NCI-H146 treated with DMSO at 0.1 percent for 48 hours (cell line): Measurements from ENCODE around the gene NLRP14.

Experiments used
- DNase-seq: peaks from one replicate; lab custom pipeline; 2025; ENCODE audit not compliant: unreplicated experiment; lab: John Stamatoyannopoulos, UW

Gene NLRP14, protein sequence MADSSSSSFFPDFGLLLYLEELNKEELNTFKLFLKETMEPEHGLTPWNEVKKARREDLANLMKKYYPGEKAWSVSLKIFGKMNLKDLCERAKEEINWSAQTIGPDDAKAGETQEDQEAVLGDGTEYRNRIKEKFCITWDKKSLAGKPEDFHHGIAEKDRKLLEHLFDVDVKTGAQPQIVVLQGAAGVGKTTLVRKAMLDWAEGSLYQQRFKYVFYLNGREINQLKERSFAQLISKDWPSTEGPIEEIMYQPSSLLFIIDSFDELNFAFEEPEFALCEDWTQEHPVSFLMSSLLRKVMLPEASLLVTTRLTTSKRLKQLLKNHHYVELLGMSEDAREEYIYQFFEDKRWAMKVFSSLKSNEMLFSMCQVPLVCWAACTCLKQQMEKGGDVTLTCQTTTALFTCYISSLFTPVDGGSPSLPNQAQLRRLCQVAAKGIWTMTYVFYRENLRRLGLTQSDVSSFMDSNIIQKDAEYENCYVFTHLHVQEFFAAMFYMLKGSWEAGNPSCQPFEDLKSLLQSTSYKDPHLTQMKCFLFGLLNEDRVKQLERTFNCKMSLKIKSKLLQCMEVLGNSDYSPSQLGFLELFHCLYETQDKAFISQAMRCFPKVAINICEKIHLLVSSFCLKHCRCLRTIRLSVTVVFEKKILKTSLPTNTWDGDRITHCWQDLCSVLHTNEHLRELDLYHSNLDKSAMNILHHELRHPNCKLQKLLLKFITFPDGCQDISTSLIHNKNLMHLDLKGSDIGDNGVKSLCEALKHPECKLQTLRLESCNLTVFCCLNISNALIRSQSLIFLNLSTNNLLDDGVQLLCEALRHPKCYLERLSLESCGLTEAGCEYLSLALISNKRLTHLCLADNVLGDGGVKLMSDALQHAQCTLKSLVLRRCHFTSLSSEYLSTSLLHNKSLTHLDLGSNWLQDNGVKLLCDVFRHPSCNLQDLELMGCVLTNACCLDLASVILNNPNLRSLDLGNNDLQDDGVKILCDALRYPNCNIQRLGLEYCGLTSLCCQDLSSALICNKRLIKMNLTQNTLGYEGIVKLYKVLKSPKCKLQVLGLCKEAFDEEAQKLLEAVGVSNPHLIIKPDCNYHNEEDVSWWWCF

DNA sequence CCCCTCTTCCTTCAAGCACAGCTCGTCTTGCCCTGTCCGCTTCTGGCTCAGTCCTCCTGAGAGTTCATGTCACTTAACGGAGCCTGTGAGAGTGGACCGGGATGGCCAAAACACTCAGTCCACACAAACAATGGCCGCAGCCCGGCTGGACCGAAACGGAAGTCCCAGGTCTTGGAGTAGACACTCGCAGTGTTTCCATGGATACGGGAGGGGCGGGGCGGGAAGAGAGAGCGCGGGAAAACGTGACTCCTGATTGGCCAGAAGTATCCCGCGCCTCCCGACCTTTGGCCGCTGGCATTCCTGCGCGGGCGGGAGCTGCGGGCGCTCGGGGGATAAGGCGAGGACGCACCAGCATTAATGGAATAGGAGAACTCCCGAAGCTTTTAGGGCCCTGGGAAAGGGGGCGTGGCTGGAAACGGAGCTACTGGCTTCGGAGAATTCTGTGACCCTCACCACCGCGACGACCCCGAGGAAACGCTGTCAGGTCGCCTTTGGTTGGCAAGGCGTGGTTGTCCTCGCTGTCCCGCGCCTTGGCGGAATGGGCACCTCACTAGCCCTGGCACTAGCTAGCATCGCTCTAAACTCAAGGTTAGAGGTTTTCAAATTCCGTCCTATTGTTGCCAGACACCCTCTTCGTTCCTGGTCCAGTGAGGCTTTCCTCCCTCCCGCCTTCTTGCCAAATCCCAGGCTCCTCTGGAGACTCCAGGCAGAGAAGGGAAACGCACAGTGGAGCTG is at the start of gene NLRP14, which contains the start of gene ZNF214:
Gene NLRP14, plus strand, starts transcription at position 297 of the 735 bp plus-strand sequence. CDS start 18,108 bp downstream, outside the sequence.
Gene ZNF214, minus strand, starts transcription at position 164 of the 735 bp plus-strand sequence. CDS start 17,511 bp downstream, outside the sequence.
- DNase-seq, result peak; percentile 75

DNA sequence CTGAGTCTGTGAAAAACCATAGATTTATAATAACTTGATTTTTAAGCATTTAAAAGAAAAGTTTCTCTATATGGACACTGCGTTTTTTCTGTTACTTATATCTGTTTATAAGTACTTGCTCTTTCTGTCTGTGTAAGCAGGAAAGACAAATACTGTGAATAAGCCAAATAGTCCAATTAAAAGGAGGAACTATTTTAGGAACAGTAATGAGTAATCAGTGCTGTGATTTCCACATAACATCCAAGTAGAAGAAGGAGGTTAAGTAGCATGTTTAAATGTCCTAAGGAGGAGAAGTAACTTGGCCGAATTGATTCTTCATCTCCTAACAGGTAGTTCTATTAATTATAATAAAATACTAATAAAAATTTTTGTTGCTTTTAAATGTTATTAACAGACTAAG is 40.9 kb upstream of the NLRP14 start:
- no peak for DNase-seq

DNA sequence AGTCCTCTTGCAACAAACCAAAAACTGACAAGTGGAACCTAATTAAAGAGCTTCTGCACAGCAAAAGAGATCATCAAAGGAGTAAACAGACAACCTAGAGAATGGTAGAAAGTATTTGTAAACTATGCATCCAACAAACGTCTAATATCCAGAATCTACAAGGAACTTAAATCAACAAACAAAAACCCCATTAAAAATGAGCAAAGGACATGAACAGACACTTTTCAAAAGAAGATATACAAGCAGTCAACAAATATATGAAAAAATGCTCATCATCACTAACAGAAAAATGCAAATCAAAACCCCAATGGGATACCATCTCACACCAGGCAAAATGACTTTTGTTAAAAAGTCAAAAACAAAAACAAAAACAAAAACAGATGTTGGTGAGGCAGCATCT is 33.8 kb upstream of the NLRP14 start:
- DNase-seq, result no peak

DNA sequence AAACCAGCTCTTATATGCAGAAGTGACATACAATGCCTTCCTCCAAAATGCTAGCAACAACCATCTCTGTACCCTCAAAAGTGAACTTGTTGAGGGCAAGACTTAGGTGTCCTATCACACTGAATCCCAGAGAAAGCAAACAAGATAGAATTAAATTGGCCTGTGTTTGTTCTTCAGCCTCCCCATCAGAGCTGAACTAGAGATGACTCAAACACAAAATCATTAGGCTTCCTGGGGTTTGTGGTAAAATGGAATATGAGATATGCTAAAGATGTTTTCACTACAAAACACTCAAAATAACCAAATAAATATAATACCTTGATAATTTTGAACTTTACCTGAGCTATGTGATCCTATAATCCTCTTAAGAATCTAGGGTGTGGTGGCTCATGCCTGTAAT is 31.8 kb upstream of the NLRP14 start:
- DNase-seq, result no peak

DNA sequence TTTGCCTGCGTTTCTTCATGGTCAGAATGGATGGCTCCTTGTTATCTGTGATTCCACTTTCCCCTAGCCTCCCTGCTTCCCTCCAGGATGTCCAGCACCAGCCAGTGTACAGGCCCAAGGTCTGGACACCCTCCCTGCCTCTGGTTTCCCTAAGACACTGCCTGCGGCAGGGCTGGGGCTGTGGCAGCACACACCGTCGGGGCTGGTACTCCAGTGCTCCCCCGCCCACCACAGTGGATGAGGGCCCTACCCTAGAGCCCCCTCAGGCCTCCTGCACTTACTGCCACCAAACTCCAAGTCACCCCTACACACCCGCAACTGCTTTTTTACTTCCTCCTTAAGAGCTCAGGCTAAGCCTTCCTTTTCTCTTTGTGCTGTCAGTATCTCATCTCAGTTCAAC is 29.1 kb upstream of the NLRP14 start:
- DNase-seq, result no peak

DNA sequence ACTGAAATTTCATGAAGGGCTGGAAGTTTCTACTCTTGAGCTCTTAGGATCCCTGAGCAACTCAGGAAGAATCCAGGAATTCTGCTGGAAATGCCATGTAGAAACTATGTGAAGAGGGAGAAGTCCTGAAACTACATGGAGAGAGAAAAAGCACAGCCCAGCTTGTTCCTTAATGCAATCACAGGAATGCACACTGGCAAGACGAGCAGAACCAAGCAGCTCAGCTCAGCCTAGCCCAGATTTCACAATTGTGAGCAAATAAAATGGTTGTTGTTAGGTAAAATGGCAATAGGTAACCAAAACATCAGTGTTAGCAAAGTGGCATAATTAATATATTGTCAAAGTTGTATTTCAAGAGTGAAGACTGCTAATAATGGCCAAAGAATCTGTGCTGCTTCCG is 28.3 kb upstream of the NLRP14 start:
- DNase-seq, result no peak

DNA sequence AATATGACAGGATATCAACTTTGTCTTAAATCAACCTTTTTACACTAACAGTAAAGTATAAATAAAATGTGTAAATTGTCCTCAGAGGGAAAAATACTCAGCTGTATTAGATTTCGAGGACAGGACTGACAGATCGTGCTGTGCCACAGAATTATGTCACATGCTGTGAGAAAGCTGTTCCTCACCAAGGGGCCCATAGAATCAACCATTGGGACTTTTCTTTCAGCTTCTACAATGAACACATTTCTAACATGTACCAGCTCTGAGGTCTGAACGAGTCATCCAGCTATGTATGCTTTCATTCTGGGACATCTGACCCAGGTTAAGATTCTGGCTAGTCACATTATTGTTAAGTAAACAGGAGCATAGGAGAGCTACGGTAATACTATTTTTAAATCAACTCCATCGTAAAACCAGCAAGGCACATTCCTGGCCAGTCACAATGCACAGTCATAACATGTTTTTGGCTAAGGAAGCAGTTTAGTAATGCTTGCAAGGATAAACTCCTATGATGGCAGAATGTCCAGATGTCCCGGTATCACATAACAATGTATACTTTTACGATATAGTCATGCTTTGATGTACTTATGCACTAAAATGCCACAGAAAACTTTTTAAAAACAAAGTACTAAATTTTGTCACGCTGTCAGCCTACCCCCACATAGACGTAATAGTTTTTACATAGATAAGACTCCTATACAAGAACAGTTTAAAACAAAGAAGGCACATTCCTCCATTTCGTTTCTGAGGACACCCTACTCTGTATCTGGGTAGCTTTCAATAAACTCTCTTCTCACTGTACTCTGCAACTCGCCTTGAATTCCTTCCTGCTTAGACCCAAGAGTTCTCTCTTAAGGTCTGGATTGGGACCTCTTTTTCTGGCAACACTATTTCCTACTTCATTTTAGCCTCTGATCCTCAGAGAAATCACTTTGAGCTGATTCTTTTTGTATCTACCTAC is 27.5 kb upstream of the NLRP14 start:
- DNase-seq, result no peak

DNA sequence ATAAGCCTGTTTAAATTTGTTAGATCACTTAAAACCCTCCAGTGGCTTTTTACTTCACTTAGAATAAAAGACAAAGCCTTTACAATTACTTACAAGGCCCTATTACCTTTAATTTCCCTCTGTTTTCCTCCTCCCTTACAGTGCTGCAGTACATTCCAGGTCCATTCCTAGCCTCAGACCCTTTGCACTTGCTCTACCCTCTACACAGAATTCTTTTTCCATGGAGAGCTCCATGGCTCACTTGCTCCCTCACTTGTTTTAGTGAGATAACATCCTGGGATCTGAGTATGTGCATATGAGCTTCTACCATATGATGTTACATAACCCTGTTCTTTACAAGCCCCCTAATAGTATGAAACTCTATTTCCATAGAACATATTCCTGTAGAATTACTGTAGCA is 24.6 kb upstream of the NLRP14 start:
- no peak for DNase-seq

DNA sequence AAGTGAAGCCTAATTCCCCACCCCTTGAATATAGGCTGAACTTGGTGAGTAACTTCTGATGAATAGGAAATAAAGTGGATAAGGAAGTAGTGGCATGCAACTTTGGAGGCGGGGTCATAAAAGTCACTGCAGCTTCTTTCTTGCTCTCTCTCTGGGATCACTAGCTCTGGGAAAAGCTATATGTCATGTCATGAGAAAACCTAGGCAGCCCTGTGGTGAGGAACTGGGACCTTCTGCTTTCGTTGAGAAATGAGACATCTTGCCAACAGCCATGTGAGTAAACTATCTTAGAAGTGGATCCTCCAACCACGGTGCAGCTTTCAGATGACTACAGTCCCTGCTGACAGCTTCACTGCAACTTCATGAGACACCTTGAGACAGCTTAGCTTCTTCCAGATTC is 15.8 kb upstream of the NLRP14 start:
- DNase-seq, result no peak

DNA sequence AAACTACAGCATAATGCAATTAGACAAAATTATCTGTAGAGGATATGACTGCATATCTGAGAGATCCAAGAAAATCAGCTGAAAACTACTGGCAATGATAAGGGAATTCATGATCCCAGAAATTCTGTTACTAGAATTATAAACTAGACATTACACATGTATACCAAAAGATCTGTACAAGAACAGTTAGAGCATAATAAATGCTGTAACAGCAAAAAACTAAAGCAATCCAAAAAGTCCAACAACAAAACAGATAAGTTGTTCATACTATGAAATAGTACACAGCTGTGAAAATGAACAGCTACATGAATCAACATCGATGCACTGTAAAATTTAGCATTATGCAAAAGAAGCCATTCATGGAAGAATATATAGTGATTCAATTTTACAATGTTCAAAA is 6.2 kb upstream of the NLRP14 start:
- DNase-seq, result no peak

DNA sequence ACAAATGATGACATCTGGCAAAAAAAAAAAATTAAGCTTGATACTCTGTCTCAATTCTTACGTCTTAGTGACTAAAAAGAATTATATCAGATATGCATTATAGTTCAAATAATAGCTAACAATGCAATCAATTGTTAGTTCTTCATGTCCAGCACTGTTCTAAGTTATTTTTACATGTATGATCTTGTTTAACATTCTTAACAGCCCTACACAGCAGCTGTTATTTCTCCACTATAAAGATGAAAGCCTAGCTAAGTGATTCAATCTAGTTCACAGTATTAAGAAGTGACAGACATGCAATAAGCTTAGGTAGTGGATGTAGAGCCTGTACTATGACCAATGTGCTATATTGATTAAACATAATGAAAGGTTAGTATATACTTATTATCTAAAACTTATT is 4.3 kb upstream of the NLRP14 start:
- DNase-seq, result no peak

DNA sequence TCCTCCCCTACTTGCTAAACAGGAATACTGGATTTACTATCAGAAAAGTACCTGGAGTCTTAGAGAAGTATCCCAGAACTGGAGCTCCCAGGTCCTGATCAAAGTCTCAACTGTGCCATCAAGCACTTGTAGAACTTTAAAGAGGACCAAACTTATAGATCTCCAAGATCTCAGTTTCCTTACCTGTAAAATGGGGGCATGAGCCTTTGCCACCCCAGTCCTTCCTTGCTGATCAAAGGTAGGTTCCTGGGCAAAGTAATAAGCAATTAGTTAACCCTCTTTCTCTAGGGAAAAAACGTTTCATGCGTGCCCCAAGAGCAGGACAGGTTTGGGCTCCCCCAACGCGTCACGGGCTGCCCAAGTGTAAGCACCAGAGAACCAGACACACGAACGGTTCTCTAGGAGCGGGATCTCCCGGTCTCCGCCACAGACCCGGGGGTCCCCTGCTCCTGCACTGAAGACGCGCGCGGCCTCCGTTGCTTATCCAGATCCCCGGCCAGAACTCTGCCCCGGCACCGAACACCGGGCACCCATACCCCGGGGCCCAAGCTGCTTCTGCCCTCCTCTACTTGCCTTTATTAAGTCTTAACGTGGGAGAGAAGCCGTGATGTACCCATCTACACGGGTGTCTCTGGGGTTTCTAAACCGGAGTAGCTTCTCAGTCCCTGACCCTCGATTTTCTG is 638 bp upstream of the NLRP14 start:
- DNase-seq, result no peak

DNA sequence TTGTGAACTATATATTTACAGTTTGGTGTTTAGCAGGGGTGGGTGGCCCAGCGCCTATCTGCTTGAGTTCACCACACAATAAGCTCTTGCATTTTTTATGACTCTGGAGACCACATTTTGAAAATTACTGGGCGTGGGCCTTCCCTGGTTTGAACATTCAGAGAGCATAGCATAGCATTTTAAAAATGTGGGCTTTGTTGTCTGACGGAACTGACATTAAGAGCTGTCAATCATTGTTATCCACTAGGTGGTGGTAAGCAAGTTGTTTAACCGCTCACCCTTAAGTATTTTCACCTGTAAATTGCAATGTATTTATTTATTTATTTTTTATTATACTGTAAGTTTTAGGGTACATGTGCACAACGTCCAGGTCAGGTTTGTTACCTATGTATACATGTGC is 1.0 kb downstream of the NLRP14 start:
- DNase-seq, result no peak

DNA sequence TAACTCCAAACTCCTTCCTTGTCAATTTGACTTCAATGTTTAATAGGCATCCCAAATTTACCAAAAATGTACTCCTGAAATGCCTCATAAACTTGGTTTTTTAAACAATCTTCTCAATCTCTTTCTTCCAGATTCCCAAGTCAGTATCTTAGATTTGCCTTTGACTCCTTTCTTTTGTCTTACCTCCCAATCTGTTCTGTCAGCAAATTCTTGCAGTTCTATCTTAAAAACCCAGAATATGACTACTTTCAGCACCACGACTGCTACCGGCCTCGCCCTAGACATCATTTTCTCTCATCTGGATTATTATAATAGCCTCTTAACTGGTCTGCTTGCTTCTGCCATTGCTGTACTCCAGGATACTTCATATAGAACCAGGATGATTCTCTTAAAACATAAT is 7.9 kb downstream of the NLRP14 start:
- DNase-seq, result no peak

DNA sequence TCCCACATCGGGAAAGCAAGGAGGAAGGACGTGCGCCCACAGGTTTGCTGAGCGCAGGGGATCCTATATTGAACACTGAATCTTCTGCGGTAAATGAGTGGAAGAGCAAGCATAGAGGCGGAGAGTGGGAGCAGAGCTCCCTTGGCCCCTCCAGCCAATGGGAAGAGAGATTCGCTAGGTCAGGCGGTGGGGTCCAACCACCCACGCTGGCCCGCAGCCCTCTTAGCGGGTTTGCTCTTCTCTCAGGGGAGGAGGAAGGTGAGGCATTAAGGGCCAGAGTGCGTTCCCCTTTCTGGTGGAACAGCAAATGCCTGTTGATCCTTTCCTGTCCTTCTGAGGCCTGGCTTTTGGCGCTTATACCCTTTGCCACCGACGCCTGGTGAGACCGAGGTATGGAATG is 10.6 kb downstream of the NLRP14 start:
- no peak for DNase-seq

DNA sequence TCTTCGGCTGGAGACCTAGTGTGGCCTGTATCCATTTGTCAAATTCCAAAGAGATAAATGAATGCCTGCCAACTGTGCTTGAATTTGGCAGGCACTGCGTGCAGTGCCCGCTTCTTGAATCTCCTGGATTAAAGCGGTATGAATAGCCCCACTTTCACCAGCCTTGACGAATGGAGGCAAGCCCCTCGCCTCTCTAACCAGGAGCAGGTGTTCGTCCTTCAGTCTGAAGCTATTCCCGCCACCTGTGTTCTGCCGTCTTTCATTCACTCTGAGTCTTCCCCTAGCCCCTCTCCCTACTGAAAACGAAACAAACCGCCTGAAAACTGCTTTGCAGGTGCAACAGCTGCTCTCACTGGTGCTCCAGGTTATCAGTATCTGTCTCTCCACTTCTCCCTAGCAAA is 11.2 kb downstream of the NLRP14 start:
- DNase-seq, result no peak

DNA sequence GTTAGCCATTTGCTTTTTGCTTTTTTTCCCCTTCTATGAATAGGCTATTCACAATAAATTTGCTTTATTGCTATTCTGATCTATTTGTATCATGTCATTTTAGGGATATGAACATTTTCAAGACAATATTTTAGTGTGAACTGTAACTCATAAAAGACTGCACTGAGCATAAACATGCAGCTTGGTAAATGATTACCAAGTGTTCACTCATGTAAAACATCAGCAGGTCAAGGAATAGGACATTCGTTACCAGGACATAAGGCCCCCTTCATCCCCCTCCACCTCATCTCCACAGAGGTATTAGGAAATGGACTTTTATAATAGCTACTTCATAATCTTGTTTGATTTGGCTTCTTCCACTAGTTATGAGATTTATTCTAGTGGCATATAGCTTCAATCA is 12.4 kb downstream of the NLRP14 start:
- no peak for DNase-seq

DNA sequence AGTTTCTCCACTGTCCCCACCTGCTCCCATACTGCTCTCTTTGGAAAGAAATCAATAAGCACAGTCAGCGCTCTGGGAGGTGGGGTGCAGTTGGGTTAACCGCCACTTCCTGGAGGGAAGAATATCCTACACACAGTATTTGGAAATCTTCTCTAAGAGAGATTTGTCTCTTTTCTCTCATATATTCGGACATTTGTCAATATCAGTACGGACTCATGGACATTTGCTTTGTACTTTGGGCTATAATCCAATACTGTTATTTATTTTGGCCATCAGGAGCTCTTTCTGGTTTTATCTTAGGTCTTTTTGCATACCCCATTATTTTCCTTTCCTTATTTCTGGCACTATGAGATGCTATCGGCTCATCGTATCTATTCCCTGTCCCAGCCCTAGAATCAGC is 13.7 kb downstream of the NLRP14 start:
- no peak for DNase-seq

DNA sequence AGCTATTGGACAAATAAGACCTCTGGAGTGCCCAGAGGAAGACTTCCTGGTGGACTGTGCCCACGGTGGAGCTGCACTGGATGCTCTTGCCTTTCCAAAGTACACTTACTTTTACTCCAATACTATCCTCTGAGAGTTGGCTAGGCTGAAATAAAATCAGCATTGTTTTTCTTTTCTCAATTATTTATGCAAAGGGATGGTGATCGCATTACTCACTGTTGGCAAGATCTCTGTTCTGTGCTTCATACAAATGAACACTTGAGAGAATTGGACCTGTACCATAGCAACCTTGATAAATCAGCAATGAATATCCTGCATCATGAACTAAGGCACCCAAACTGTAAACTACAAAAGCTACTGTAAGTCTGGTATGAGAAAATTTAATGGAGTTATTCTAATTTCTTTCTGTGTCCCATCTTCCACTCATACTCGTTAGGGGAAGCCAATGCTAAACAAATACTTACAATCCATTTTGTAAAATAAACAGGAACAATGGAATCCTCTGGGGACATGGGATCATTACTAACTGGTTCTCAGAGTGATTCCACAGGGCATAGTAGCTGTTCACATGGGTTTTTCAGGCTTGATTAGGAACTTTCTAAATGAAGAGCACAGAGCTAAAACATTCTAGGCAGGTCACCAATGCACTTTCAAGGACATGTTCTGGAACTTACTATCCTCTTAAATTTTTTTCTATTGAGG is 26.3 kb downstream of the NLRP14 start:
- DNase-seq, result no peak
